Mesenchymal stem cell (in vitro differentiated cells and primary cell): ENCODE measurements around the gene RFX6.

Experiments used
- DNase-seq: peaks from one replicate; pipeline ENCODE4 v3.0.0-alpha.2; 2013
- H2AFZ ChIP-seq: one replicate; pipeline ENCODE4 v1.6.1; 2013; ENCODE audit warnings: low read depth, mild to moderate bottlenecking, control low read depth, inconsistent platforms, low read length, moderate library complexity
- H2AK5ac ChIP-seq: 2 replicates; pipeline ENCODE4 v1.6.1; 2013; ENCODE audit warnings: low read length, moderate library complexity, mild to moderate bottlenecking, inconsistent platforms; ENCODE audit not compliant: severe bottlenecking
- H2BK120ac ChIP-seq: one replicate; pipeline ENCODE4 v1.6.1; 2013; ENCODE audit warnings: low read depth, mild to moderate bottlenecking, inconsistent platforms, low read length, moderate library complexity
- H2BK12ac ChIP-seq, 2 experiments: one replicate each; pipeline ENCODE4 v1.6.1; 2013; ENCODE audit warnings: inconsistent platforms in 2 of 2, low read length in 2 of 2, mild to moderate bottlenecking in 2 of 2, moderate library complexity in 2 of 2, control low read depth in 1 of 2
- H2BK15ac ChIP-seq: one replicate; pipeline ENCODE4 v1.6.1; 2013; ENCODE audit warnings: mild to moderate bottlenecking, low read depth, inconsistent platforms; ENCODE audit not compliant: poor library complexity, severe bottlenecking
- H2BK5ac ChIP-seq: 2 replicates; pipeline ENCODE4 v1.6.1; 2013; ENCODE audit warnings: low read depth, mild to moderate bottlenecking, low read length, control low read depth, inconsistent platforms; ENCODE audit not compliant: poor library complexity, severe bottlenecking
- H3K14ac ChIP-seq, 2 experiments: one replicate each; pipeline ENCODE4 v1.6.1; 2013; ENCODE audit warnings: inconsistent platforms in 2 of 2, low read length in 2 of 2, control low read depth in 1 of 2, mild to moderate bottlenecking in 1 of 2, moderate library complexity in 1 of 2
- H3K18ac ChIP-seq, 2 experiments: one replicate each; pipeline ENCODE4 v1.6.1; 2013; ENCODE audit warnings: inconsistent platforms in 2 of 2, low read length in 2 of 2, control low read depth in 1 of 2, low read depth in 1 of 2, mild to moderate bottlenecking in 1 of 2
- H3K23ac ChIP-seq, 2 experiments: one replicate each; pipeline ENCODE4 v1.6.1; 2013; ENCODE audit warnings: inconsistent platforms in 2 of 2, low read length in 2 of 2, mild to moderate bottlenecking in 2 of 2, moderate library complexity in 2 of 2, control low read depth in 1 of 2
- H3K27ac ChIP-seq: 2 replicates; pipeline ENCODE4 v1.5.1; 2013; ENCODE audit warnings: mild to moderate bottlenecking, moderate library complexity, low read length, control low read depth, inconsistent platforms; ENCODE audit not compliant: poor library complexity, severe bottlenecking
- H3K27me3 ChIP-seq, 2 experiments: 2 replicates each; pipeline versions ENCODE4 v1.6.1 to v1.7.0; 2013; ENCODE audit warnings: low read length in 2 of 2, mild to moderate bottlenecking in 2 of 2, moderate library complexity in 2 of 2, control low read depth in 1 of 2, inconsistent platforms in 1 of 2; ENCODE audit not compliant: control insufficient read depth in 1 of 2, insufficient read depth in 1 of 2
- H3K36me3 ChIP-seq, 2 experiments: 2 replicates each; pipeline versions ENCODE4 v1.6.1 to v1.7.0; 2013; ENCODE audit warnings: low read length in 2 of 2, control low read depth in 1 of 2, inconsistent platforms in 1 of 2, low read depth in 1 of 2, mild to moderate bottlenecking in 1 of 2; ENCODE audit not compliant: insufficient read depth in 2 of 2, control insufficient read depth in 1 of 2
- H3K4ac ChIP-seq, 2 experiments: one replicate each; pipeline ENCODE4 v1.6.1; 2013; ENCODE audit warnings: inconsistent platforms in 2 of 2, low read length in 2 of 2, mild to moderate bottlenecking in 2 of 2, moderate library complexity in 2 of 2, control low read depth in 1 of 2, low read depth in 1 of 2
- H3K4me1 ChIP-seq: 2 replicates; pipeline ENCODE4 v1.6.1; 2013; ENCODE audit warnings: low read depth, low read length, control low read depth; ENCODE audit not compliant: control insufficient read depth, insufficient read depth
- H3K4me2 ChIP-seq: 2 replicates; pipeline ENCODE4 v1.6.1; 2013; ENCODE audit warnings: low read length, mild to moderate bottlenecking, inconsistent platforms; ENCODE audit not compliant: poor library complexity, severe bottlenecking
- H3K4me3 ChIP-seq, 2 experiments: 2 replicates each; pipeline versions ENCODE4 v1.5.1 to v1.7.0; 2013; ENCODE audit warnings: low read length in 2 of 2, mild to moderate bottlenecking in 2 of 2, control low read depth in 1 of 2, low read depth in 1 of 2; ENCODE audit not compliant: insufficient read depth in 1 of 2
- H3K79me1 ChIP-seq: replicated peaks from 2 replicates; pipeline ENCODE4 v1.6.1; 2013; ENCODE audit warnings: mild to moderate bottlenecking, control low read depth, low read length, inconsistent platforms; ENCODE audit not compliant: poor library complexity, severe bottlenecking
- H3K9ac ChIP-seq: 2 replicates; pipeline ENCODE4 v1.7.0; 2013; ENCODE audit warnings: mild to moderate bottlenecking, low read length, moderate library complexity
- H3K9me3 ChIP-seq: 2 replicates; pipeline ENCODE4 v1.7.0; 2013; ENCODE audit warnings: mild to moderate bottlenecking, low read length; ENCODE audit not compliant: control insufficient read depth
- H4K8ac ChIP-seq: one replicate; pipeline ENCODE4 v1.6.1; 2013; ENCODE audit warnings: inconsistent platforms, mild to moderate bottlenecking, low read length, moderate library complexity
- H4K91ac ChIP-seq: one replicate; pipeline ENCODE4 v1.6.1; 2013; ENCODE audit warnings: mild to moderate bottlenecking, low read length, inconsistent platforms
- WGBS: methylation state at CpG from one replicate; pipeline ENCODE4 v1.1.7; 2013; ENCODE audit warnings: mixed read lengths; 5-methylcytosine and 5-hydroxymethylcytosine counted together

The RFX6 gene

DNA sequence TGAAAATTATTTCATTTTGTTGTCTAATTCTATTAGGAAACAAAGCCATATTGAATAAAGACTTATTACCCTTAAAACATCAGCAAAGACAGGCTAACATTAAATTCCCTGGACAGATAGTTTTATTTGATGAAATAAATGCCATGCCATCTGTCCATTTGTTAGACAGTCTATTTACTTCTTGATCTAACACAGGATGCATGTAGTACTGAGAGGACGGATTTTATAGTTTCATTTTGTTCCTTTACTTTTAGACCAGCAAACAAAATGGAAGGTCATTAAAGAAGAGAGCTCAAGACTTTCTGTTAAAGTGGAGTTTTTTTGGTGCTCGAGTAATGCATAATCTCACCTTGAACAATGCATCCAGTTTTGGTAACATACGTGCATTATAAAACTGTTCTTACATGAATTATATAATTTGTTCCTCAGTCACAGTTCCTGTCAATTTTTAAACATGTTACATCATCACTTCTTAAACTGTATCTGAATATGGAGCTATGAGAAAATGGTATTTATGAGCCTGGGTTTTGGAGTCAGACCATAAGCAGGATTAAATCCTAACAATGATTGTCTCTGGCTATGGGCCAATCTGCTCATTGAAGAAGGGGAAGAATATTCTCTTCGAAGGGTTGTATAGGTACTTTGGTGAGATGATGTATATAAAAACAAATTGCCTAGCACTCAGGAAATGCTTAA is 46.0 kb downstream of the RFX6 start:
- WGBS = no CpG with 5 or more reads among the region's 4 CpGs
- H3K79me1 ChIP-seq = no peaks in the 10 kb centered on the region

DNA sequence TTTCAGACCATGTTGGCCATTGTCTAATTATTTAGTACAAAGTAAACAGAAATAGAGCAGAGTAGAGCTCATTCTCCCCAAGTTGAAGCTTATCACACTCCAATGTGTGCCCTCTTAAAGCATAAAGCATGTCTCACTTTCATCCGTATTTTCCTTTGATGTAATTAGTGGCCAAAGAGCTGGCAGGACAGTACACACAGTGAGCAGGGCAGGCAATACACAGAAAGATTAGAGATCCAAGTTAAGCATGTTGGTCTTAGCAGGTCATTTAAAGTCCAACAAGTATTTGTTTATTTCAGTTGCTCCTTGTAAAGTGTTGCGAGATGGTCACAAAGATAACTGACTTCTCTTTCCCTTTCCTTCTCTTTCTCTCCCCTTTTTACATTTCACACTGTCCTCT is 47.2 kb downstream of the RFX6 start:
- Histone ChIP-seq H3K9me3 (no peaks in the 10 kb centered on the region), H3K27me3 (no peaks in the 10 kb centered on the region), H3K4ac (no peak overlapping the region), H3K23ac (no peak overlapping the region), H3K79me1 (no peaks in the 10 kb centered on the region), H3K4me2 (no peak overlapping the region), H3K18ac (no peak overlapping the region), H3K4me1 (no peaks in the 10 kb centered on the region), H2BK12ac (no peak overlapping the region), H2BK120ac (no peak overlapping the region), H2AK5ac (no peak overlapping the region), H4K91ac (no peak overlapping the region), H2AFZ (no peak overlapping the region), H2BK15ac (no peak overlapping the region), H4K8ac (no peak overlapping the region), H3K36me3 (no peaks in the 10 kb centered on the region), H3K14ac (no peak overlapping the region), H2BK5ac (no peak overlapping the region), H3K27ac (no peak overlapping the region), H3K9ac (no peak overlapping the region), H3K4me3 (no peak overlapping the region)
- peak; percentile 7 for DNase-seq
- 45% methylated on average over 2 of the region's 2 CpGs for WGBS

More for the DNA sequence above, 46.0 kb downstream of the RFX6 start:
- Histone ChIP-seq H2AK5ac (no peak overlapping the region), H3K4ac (no peak overlapping the region), H3K14ac (no peak overlapping the region), H3K18ac (no peak overlapping the region), H2BK5ac (no peak overlapping the region), H3K4me3 (no peak overlapping the region), H3K23ac (no peak overlapping the region), H4K8ac (no peak overlapping the region), H3K9ac (no peak overlapping the region), H3K4me1 (no peaks in the 10 kb centered on the region), H2BK120ac (no peak overlapping the region), H2BK15ac (no peak overlapping the region), H2BK12ac (no peak overlapping the region), H3K27me3 (no peaks in the 10 kb centered on the region), H4K91ac (no peak overlapping the region), H2AFZ (no peak overlapping the region), H3K9me3 (no peaks in the 10 kb centered on the region), H3K27ac (no peak overlapping the region), H3K4me2 (no peak overlapping the region), H3K36me3 (no peaks in the 10 kb centered on the region)
- no peak for DNase-seq

DNA sequence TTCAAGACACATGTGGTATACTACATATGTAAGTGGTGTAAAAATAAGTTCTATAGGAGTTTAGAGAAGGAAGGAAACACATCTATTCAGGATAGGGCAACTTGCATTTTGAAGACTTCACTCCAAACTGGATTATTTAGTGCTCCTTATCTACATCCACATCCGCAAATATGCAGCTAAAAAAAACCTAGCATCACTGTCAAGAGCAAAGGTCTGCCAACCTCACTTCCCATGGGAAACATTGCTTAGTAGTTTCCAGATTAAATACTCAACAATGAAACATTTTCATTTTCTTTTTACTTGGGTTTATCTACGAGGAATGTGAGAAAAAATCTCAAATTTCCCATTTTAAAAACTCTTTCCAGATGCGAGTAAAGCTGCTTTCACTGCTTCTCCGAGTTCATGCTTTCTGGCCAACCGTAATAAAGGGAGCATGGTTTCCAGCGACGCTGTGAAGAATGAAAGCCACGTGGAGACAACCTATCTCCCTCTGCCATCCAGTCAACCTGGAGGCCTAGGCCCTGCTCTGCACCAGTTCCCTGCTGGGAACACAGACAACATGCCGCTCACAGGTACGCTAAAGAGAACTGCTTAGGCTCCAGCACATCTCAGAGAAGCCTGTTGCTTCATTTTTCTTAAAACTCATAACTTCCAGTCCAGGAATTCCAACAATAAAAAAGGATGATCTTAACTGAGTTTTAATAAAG is 48.2 kb downstream of the RFX6 start:
- H3K9ac ChIP-seq = no peak overlapping the region
- no peak overlapping the region for H2BK15ac ChIP-seq
- no peaks in the 10 kb centered on the region for H3K27me3 ChIP-seq
- no peak overlapping the region for H2BK120ac ChIP-seq
- H3K23ac ChIP-seq = no peak overlapping the region
- no peak overlapping the region for H3K4me2 ChIP-seq
- no peak for DNase-seq
- no peaks in the 10 kb centered on the region for H3K9me3 ChIP-seq
- H3K4me1 ChIP-seq = no peaks in the 10 kb centered on the region
- no peak overlapping the region for H2BK5ac ChIP-seq
- WGBS = 78% methylated on average over 10 of the region's 10 CpGs
- H3K79me1 ChIP-seq = no peaks in the 10 kb centered on the region
- H3K27ac ChIP-seq = no peak overlapping the region
- no peak overlapping the region for H4K8ac ChIP-seq
- no peaks in the 10 kb centered on the region for H3K36me3 ChIP-seq
- H3K4ac ChIP-seq = no peak overlapping the region
- H2BK12ac ChIP-seq = no peak overlapping the region
- peak overlapping the region in 1 of 2 experiments; percentile 54 for H3K4me3 ChIP-seq
- H3K14ac ChIP-seq = no peak overlapping the region
- H4K91ac ChIP-seq = no peak overlapping the region
- no peak overlapping the region for H3K18ac ChIP-seq
- no peak overlapping the region for H2AFZ ChIP-seq
- no peak overlapping the region for H2AK5ac ChIP-seq

DNA sequence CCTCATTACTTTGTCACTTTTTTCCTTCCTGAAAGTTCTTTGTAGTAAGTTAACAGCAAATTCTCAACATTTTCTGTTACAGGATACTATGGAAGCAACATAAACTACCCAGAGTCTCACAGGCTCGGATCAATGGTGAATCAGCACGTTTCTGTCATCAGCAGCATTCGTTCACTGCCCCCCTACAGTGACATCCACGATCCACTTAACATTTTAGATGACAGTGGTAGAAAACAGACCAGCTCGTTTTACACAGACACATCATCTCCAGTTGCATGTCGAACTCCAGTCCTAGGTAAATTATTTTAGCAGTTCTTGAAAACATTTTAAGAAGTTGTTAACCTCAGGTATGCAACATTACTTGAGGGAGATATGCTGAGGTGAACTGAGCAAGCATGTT is 51.6 kb downstream of the RFX6 start:
- H2AFZ ChIP-seq = no peak overlapping the region
- no peak overlapping the region for H3K4ac ChIP-seq
- H2BK5ac ChIP-seq = no peak overlapping the region
- no peak overlapping the region for H3K9ac ChIP-seq
- H3K18ac ChIP-seq = no peak overlapping the region
- no peak overlapping the region for H3K4me2 ChIP-seq
- H3K23ac ChIP-seq = no peak overlapping the region
- no peaks in the 10 kb centered on the region for H3K4me1 ChIP-seq
- H3K4me3 ChIP-seq = no peak overlapping the region
- no peak overlapping the region for H4K91ac ChIP-seq
- no peak overlapping the region for H2BK120ac ChIP-seq
- no peaks in the 10 kb centered on the region for H3K36me3 ChIP-seq
- H3K14ac ChIP-seq = peak overlapping the region in 1 of 2 experiments; percentile 41
- H2BK15ac ChIP-seq = no peak overlapping the region
- H3K27ac ChIP-seq = no peak overlapping the region
- H3K27me3 ChIP-seq = no peaks in the 10 kb centered on the region
- no peaks in the 10 kb centered on the region for H3K9me3 ChIP-seq
- H4K8ac ChIP-seq = no peak overlapping the region
- DNase-seq = no peak
- WGBS = 6% methylated on average over 4 of the region's 6 CpGs
- no peak overlapping the region for H2AK5ac ChIP-seq
- H2BK12ac ChIP-seq = no peak overlapping the region
- H3K79me1 ChIP-seq = no peaks in the 10 kb centered on the region
